SK-N-SH (cell line): ENCODE data around the gene CACNA2D1. TPM values are rescaled to one million over a fixed set of nuclear protein-coding genes. Genes with fewer than 3 reads are reported as not detected.

Experiments
- CTCF ChIA-PET: fragments of 300-600, 350-600 bp; formaldehyde crosslinking; extraction: SDS; loops from one replicate; lab custom pipeline; 2021; lab: Yijun Ruan, JAX
- POLR2A ChIA-PET: fragments of 350-600 bp; sonication (Branson Sonifier 250); formaldehyde crosslinking; extraction: SDS; loops from one replicate; lab custom pipeline; 2020; ENCODE audit warnings: antibody characterized with exemption, inconsistent platforms; lab: Yijun Ruan, JAX
- DNase-seq: peaks from one replicate; pipeline ENCODE4 v3.0.0; 2012
- H2AFZ ChIP-seq: fragments of 200-600 bp; sonication (generic); 2 replicates; pipeline ENCODE4 v1.8.1; 2016; ENCODE audit warnings: antibody characterized with exemption, mild to moderate bottlenecking, low read depth
- H3F3A ChIP-seq: fragments of 200-600 bp; sonication (generic); replicated peaks from 2 replicates; pipeline ENCODE3; 2016; ENCODE audit warnings: antibody characterized with exemption, mild to moderate bottlenecking; ENCODE audit not compliant: insufficient read depth
- H3K27ac ChIP-seq, 2 experiments: fragments of 200-500 bp in 1 of 2; fragments of 200-600 bp in 1 of 2; sonication (Bioruptor generic) in 1 of 2; sonication (generic), shearing (Covaris generic) in 1 of 2; 2 replicates each; pipeline versions ENCODE4 v1.5.1 to v1.6.1; 2014 to 2016; ENCODE audit warnings: low read depth in 2 of 2, inconsistent platforms in 1 of 2, low read length in 1 of 2, mild to moderate bottlenecking in 1 of 2, mixed read lengths in 1 of 2
- H3K27me3 ChIP-seq: fragments of 200-600 bp; sonication (generic), shearing (Covaris generic); 2 replicates; pipeline ENCODE4 v1.6.1; 2016; ENCODE audit warnings: mixed run types; ENCODE audit not compliant: insufficient read depth
- H3K36me3 ChIP-seq, 2 experiments: fragments of 200-500 bp in 1 of 2; fragments of 200-600 bp in 1 of 2; sonication (Bioruptor generic) in 1 of 2; sonication (generic) in 1 of 2; replicated peaks in 1 of 2; 2 replicates each; pipeline versions ENCODE3 to v1.5.1; 2014 to 2016; ENCODE audit warnings: low read length in 1 of 2, mild to moderate bottlenecking in 1 of 2; ENCODE audit not compliant: insufficient read depth in 2 of 2, control insufficient read depth in 1 of 2
- H3K4me1 ChIP-seq, 2 experiments: fragments of 200-500 bp in 1 of 2; fragments of 200-600 bp in 1 of 2; sonication (Bioruptor generic) in 1 of 2; sonication (generic), shearing (Covaris generic) in 1 of 2; 2 replicates each; pipeline versions ENCODE4 v1.5.1 to v1.6.1; 2014 to 2016; ENCODE audit warnings: low read depth in 1 of 2, low read length in 1 of 2, mixed run types in 1 of 2; ENCODE audit not compliant: insufficient read depth in 2 of 2, control insufficient read depth in 1 of 2
- H3K4me2 ChIP-seq: fragments of 200-600 bp; sonication (generic), shearing (Covaris generic); 2 replicates; pipeline ENCODE4 v1.6.1; 2017; ENCODE audit warnings: mixed run types
- H3K4me3 ChIP-seq, 2 experiments: fragments of 200-500 bp in 1 of 2; fragments of 200-600 bp in 1 of 2; sonication (Bioruptor generic) in 1 of 2; sonication (generic), shearing (Covaris generic) in 1 of 2; 2 replicates each; pipeline versions ENCODE4 v1.5.1 to v1.8.1; 2014 to 2016; ENCODE audit warnings: low read depth in 2 of 2, inconsistent platforms in 1 of 2, low read length in 1 of 2, mild to moderate bottlenecking in 1 of 2, mixed read lengths in 1 of 2, moderate library complexity in 1 of 2
- H3K79me2 ChIP-seq: fragments of 200-600 bp; sonication (generic); 2 replicates; pipeline ENCODE4 v1.8.1; 2017; ENCODE audit warnings: mild to moderate bottlenecking; ENCODE audit not compliant: insufficient read depth
- H3K9ac ChIP-seq: fragments of 200-600 bp; sonication (generic); 2 replicates; pipeline ENCODE4 v1.6.1; 2017; ENCODE audit warnings: mixed run types
- H3K9me2 ChIP-seq: fragments of 200-600 bp; sonication (generic); 2 replicates; pipeline ENCODE4 v1.6.1; 2017; ENCODE audit warnings: mixed run types
- H3K9me3 ChIP-seq: fragments of 200-600 bp; sonication (generic); 2 replicates; pipeline ENCODE4 v1.6.1; 2017; ENCODE audit warnings: mixed run types, mild to moderate bottlenecking, moderate library complexity
- H4K20me1 ChIP-seq: fragments of 200-600 bp; sonication (generic); 2 replicates; pipeline ENCODE4 v1.6.1; 2017; ENCODE audit warnings: mild to moderate bottlenecking, mixed run types; ENCODE audit not compliant: insufficient read depth
- EP300 ChIP-seq, 2 experiments: IDR thresholded peaks; 2 replicates each; pipeline versions ENCODE4 v1.4.0 to v1.6.1; 2012; ENCODE audit warnings: borderline replicate concordance in 1 of 2, low read depth in 1 of 2, low read length in 1 of 2
- FOXM1 ChIP-seq: IDR thresholded peaks from 2 replicates; pipeline ENCODE4 v1.4.0; 2012; ENCODE audit warnings: low read depth, mild to moderate bottlenecking
- IRF3 ChIP-seq: fragments of 150-350 bp; IDR thresholded peaks from 2 replicates; pipeline ENCODE4 v1.6.1; 2016; ENCODE audit warnings: mild to moderate bottlenecking, low read depth, low read length
- NFIC ChIP-seq: IDR thresholded peaks from 2 replicates; pipeline ENCODE4 v1.4.0; 2012; ENCODE audit warnings: borderline replicate concordance
- NRF1 ChIP-seq: IDR thresholded peaks from 2 replicates; pipeline ENCODE4 v1.6.1; 2012; ENCODE audit warnings: low read depth, mild to moderate bottlenecking, low read length
- PBX3 ChIP-seq: IDR thresholded peaks from 2 replicates; pipeline ENCODE4; 2012
- POLR2AphosphoS5 ChIP-seq: IDR thresholded peaks from 2 replicates; pipeline ENCODE4 v1.6.1; 2012; ENCODE audit warnings: low read depth, low read length
- RAD21 ChIP-seq: IDR thresholded peaks from 2 replicates; pipeline ENCODE4 v1.6.1; 2012; ENCODE audit warnings: mild to moderate bottlenecking, low read length
- REST ChIP-seq: IDR thresholded peaks from 2 replicates; pipeline ENCODE4 v1.6.1; 2012; ENCODE audit warnings: mild to moderate bottlenecking, low read depth, low read length, moderate library complexity
- RFX5 ChIP-seq: IDR thresholded peaks from 2 replicates; pipeline ENCODE4 v1.6.1; 2012; ENCODE audit warnings: mild to moderate bottlenecking, improper control_type of control experiment, low read length
- RXRA ChIP-seq: IDR thresholded peaks from 2 replicates; pipeline ENCODE4 v1.4.0; 2012; ENCODE audit warnings: low read depth, mild to moderate bottlenecking, borderline replicate concordance
- TAF1 ChIP-seq: IDR thresholded peaks from 2 replicates; pipeline ENCODE4 v1.6.1; 2012; ENCODE audit warnings: low read depth, mild to moderate bottlenecking, low read length, moderate library complexity, borderline replicate concordance
- TCF12 ChIP-seq: IDR thresholded peaks from 2 replicates; pipeline ENCODE4 v1.4.0; 2012
- TEAD4 ChIP-seq: IDR thresholded peaks from 2 replicates; pipeline ENCODE4 v1.4.0; 2012; ENCODE audit warnings: mild to moderate bottlenecking, borderline replicate concordance; ENCODE audit not compliant: insufficient read depth
- USF2 ChIP-seq: fragments of 150-350 bp; IDR thresholded peaks from 2 replicates; pipeline ENCODE4 v1.6.1; 2017; ENCODE audit warnings: antibody characterized with exemption, low read length, low read depth, borderline replicate concordance
- WGBS: methylation state at CpG from one replicate; pipeline ENCODE4 v1.1.6; 2017; ENCODE audit warnings: low lambda C conversion rate; 5-methylcytosine and 5-hydroxymethylcytosine counted together
- polyA plus RNA-seq, 3 experiments: library from polyadenylated mRNA; depleted of rRNA; stranded (reverse); fragments of >200 nt; gene quantifications; 2 replicates each; pipeline ENCODE4 v1.2.3, GENCODE V29; 2012

CACNA2D1 gene
- polyA plus RNA-seq, 1 of the 3 experiments (the other 2 are of a cell fraction): 3.4 TPM

GRCh38 chr7:82471351-82472020 is 27.9 kb upstream of the CACNA2D1 start:
- CTCF ChIA-PET: interaction anchor here (1.7 kb wide), 1 partner anchor 10 kb away, joined by 8 read pairs; no protein-coding TSS in a partner anchor
- H3K36me3 ChIP-seq: no peaks in the 10 kb centered on the region
- no peaks in the 10 kb centered on the region for H3F3A ChIP-seq
- no peaks in the 10 kb centered on the region for H3K9me2 ChIP-seq
- H3K4me1 ChIP-seq: peaks cover 0 to under 1% of the 10 kb centered on the region in 2 experiments; a peak in 1 of 4 replicates
- TF ChIP-seq REST (no peak), RFX5 (no peak), RAD21 (no peak), EP300 (IDR thresholded peaks at IDR 0.05; ENCODE audit: borderline replicate concordance in 1 of 2, low read depth in 1 of 2, low read length in 1 of 2) (no peak)
- TF ChIP-seq, all 33 proteins: peak for 0
- POLR2A ChIA-PET: no interaction called here
- Histone ChIP-seq H2AFZ (no peak overlapping the region), H3K27ac (no peak overlapping the region), H3K4me2 (no peak overlapping the region), H3K4me3 (no peak overlapping the region), H3K9me3 (no peaks in the 10 kb centered on the region), H3K27me3 (no peaks in the 10 kb centered on the region), H4K20me1 (no peaks in the 10 kb centered on the region), H3K9ac (no peak overlapping the region), H3K79me2 (no peaks in the 10 kb centered on the region)
- 75% methylated on average over 6 of the region's 6 CpGs for WGBS
- DNase-seq: no peak

- no peak overlapping the region for H3K9ac ChIP-seq
- ChIA-PET POLR2A (no interaction called here), CTCF (interaction anchor here (2.4 kb wide), 1 partner anchor 12 kb away, joined by 12 read pairs; no protein-coding TSS in a partner anchor)
- TF ChIP-seq EP300 (IDR thresholded peaks at IDR 0.05; ENCODE audit: borderline replicate concordance in 1 of 2, low read depth in 1 of 2, low read length in 1 of 2) (no peak), USF2 (no peak), TCF12 (no peak), TAF1 (no peak), RAD21 (no peak), NRF1 (no peak), NFIC (no peak), RXRA (no peak), TEAD4 (no peak), POLR2AphosphoS5 (no peak), REST (no peak), PBX3 (no peak), FOXM1 (no peak), IRF3 (no peak)
Observed at GRCh38 chr7:82469207-82469606, 25.6 kb upstream of the CACNA2D1 start.

More at GRCh38 chr7:82469207-82469606, 25.6 kb upstream of the CACNA2D1 start:
- H3K4me3 ChIP-seq: no peak overlapping the region
- no peak overlapping the region for H3K27ac ChIP-seq
- H3K4me2 ChIP-seq: no peak overlapping the region
- H4K20me1 ChIP-seq: no peaks in the 10 kb centered on the region
- no peaks in the 10 kb centered on the region for H3K27me3 ChIP-seq
- no peak for DNase-seq
- no peaks in the 10 kb centered on the region for H3K4me1 ChIP-seq
- H2AFZ ChIP-seq: no peak overlapping the region
- H3K9me3 ChIP-seq: 0 out of 2 replicates have a peak, but pooled peaks cover 4% of the 10 kb centered on the region
- no peaks in the 10 kb centered on the region for H3K36me3 ChIP-seq
- H3K9me2 ChIP-seq: no peaks in the 10 kb centered on the region
- 64% methylated on average over 4 of the region's 4 CpGs for WGBS
- no peaks in the 10 kb centered on the region for H3K79me2 ChIP-seq
- no peaks in the 10 kb centered on the region for H3F3A ChIP-seq
